GM12878 (cell line): ENCODE measurements around the gene BTK. TPM values are rescaled to one million over a fixed set of nuclear protein-coding genes. Genes with fewer than 3 reads are reported as not detected.
A peak's percentile ranks its signal among the peaks of the same experiment; 100 is the strongest.

Source experiments
- ATAC-seq: fragments of 200-7000 bp; cut with Tn5 transposase; 3 replicates; pipeline ENCODE4 v1.9.1; 2020; ENCODE audit warnings: mild to moderate bottlenecking, moderate library complexity
- BruUV-seq: library from RNA; stranded (reverse); fragments of 400-500 nt; replicated peaks from 2 replicates; lab custom pipeline; 2021; lab: Mats Ljungman, UMichigan
- CTCF ChIA-PET: fragments of 300-600 bp; sonication (Branson Sonifier 250); formaldehyde crosslinking; extraction: SDS; loops from one replicate; lab custom pipeline; 2021; ENCODE audit warnings: inconsistent platforms; lab: Yijun Ruan, JAX
- POLR2A ChIA-PET: fragments of 350-600 bp; formaldehyde crosslinking; extraction: SDS; loops from one replicate; lab custom pipeline; 2021; ENCODE audit warnings: inconsistent platforms; lab: Charles Lee
- RAD21 ChIA-PET: fragments of 300-600 bp; sonication (Branson Sonifier 250); formaldehyde crosslinking; loops from one replicate; lab custom pipeline; 2023; ENCODE audit warnings: antibody characterized with exemption; ENCODE audit not compliant: unreplicated experiment; lab: Charles Lee
- SMC1A ChIA-PET: fragments of 300-600 bp; sonication (Branson Sonifier 250); formaldehyde crosslinking; loops from one replicate; lab custom pipeline; 2023; ENCODE audit not compliant: unreplicated experiment, uncharacterized antibody; lab: Charles Lee
- DNase-seq: peaks from one replicate; pipeline ENCODE4 v3.0.0-alpha.2; 2011; ENCODE audit warnings: low read depth, low spot score
- FAIRE-seq: peaks from 3 replicates; lab custom pipeline; 2011; peaks lifted over from hg19 to GRCh38; lab: Jason Lieb, UNC
- H2AFZ ChIP-seq: 2 replicates; pipeline ENCODE4 v1.6.0; 2011; ENCODE audit warnings: low read depth, low read length, control low read depth; ENCODE audit not compliant: control insufficient read depth
- H3K27ac ChIP-seq: 2 replicates; pipeline ENCODE4 v1.5.1; 2011; ENCODE audit warnings: control low read depth; ENCODE audit not compliant: control insufficient read depth, insufficient read depth
- H3K27me3 ChIP-seq, 2 experiments: replicated peaks in 1 of 2; 2 replicates each; pipeline versions ENCODE4 v1.6.0 to v1.6.1; 2011; ENCODE audit warnings: low read length in 1 of 2; ENCODE audit not compliant: control insufficient read depth in 2 of 2, insufficient read depth in 2 of 2
- H3K36me3 ChIP-seq, 2 experiments: 2 replicates each; pipeline ENCODE4 v1.5.1; 2011; ENCODE audit warnings: low read length in 1 of 2; ENCODE audit not compliant: control insufficient read depth in 2 of 2, insufficient read depth in 2 of 2
- H3K4me1 ChIP-seq: 2 replicates; pipeline ENCODE4 v1.6.1; 2011; ENCODE audit warnings: mild to moderate bottlenecking, low read length, moderate library complexity, mixed read lengths; ENCODE audit not compliant: control insufficient read depth, insufficient read depth
- H3K4me2 ChIP-seq: 2 replicates; pipeline ENCODE4 v1.6.0; 2011; ENCODE audit warnings: control low read depth; ENCODE audit not compliant: control insufficient read depth, insufficient read depth
- H3K4me3 ChIP-seq: fragments of 200-600 bp; sonication (generic); 2 replicates; pipeline ENCODE4 v1.5.1; 2016
- H3K79me2 ChIP-seq: 2 replicates; pipeline ENCODE4 v1.6.0; 2011; ENCODE audit warnings: low read length; ENCODE audit not compliant: control insufficient read depth, insufficient read depth
- H3K9ac ChIP-seq: 2 replicates; pipeline ENCODE4 v1.8.0; 2011; ENCODE audit warnings: low read length, control low read depth, mixed read lengths; ENCODE audit not compliant: control insufficient read depth, insufficient read depth
- H3K9me3 ChIP-seq: replicated peaks from 3 replicates; pipeline ENCODE4 v1.5.1; 2011; ENCODE audit warnings: mild to moderate bottlenecking, low read length; ENCODE audit not compliant: control insufficient read depth, insufficient read depth
- H4K20me1 ChIP-seq: 2 replicates; pipeline ENCODE4 v1.6.0; 2011; ENCODE audit not compliant: control insufficient read depth, insufficient read depth
- CBX3 ChIP-seq: fragments of 200-600 bp; sonication (generic); IDR thresholded peaks from 2 replicates; pipeline ENCODE4 v1.6.1; 2016; ENCODE audit warnings: low read depth, borderline replicate concordance
- MAX ChIP-seq: IDR thresholded peaks from 2 replicates; pipeline ENCODE4 v1.6.1; 2012; ENCODE audit warnings: low read depth, low read length, improper control_type of control experiment
- RCOR1 ChIP-seq: conservative IDR thresholded peaks from 2 replicates; pipeline ENCODE4 v1.6.1; 2012; ENCODE audit warnings: low read depth, low read length, improper control_type of control experiment
- USF1 ChIP-seq: IDR thresholded peaks from 2 replicates; pipeline ENCODE4 v1.6.1; 2011; ENCODE audit warnings: borderline replicate concordance, low read depth, mild to moderate bottlenecking, moderate library complexity, mixed read lengths, low read length; ENCODE audit not compliant: insufficient read depth; ENCODE audit errors: extremely low read length
- WGBS: methylation state at CpG from one replicate; pipeline ENCODE4 v1.1.6; 2016; ENCODE audit warnings: low lambda C conversion rate; ENCODE audit not compliant: insufficient replicate concordance, insufficient coverage; ENCODE audit errors: missing lambda C conversion rate; 5-methylcytosine and 5-hydroxymethylcytosine counted together
- in situ Hi-C: fragments of 300-500 bp; cut with MboI; formaldehyde crosslinking; loops from 9 replicates; pipeline ENCODE4 v1.14.3; 2018; ENCODE audit warnings: mixed read lengths
- intact Hi-C: fragments of 100-400 bp; cut with micrococcal nuclease; formaldehyde crosslinking; loops from one replicate; pipeline ENCODE4 v1.14.2; 2022; ENCODE audit not compliant: unreplicated experiment
- polyA plus RNA-seq, 11 experiments: library from polyadenylated mRNA; depleted of rRNA in 4 of 11; unstranded in 6 of 11; stranded (reverse) in 5 of 11; fragments of >200 nt; fragmentation: Nextera tagmentation in 4 of 11; fragmentation: Illumina TruSeq in 1 of 11; extraction: Ambion mirVana in 4 of 11; extraction: Trizol in 1 of 11; gene quantifications; 1 replicate in 1 of 11; 2 replicates in 10 of 11; pipeline versions ENCODE4 v1.2.1 to v1.2.3, GENCODE V29; 2011 to 2016; ENCODE audit warnings: inconsistent platforms in 2 of 11, missing spikeins in 2 of 11, low read depth in 1 of 11
- total RNA-seq, 4 experiments: library from RNA; depleted of rRNA in 3 of 4; stranded (reverse); fragments of >200 nt in 3 of 4; fragmentation: Illumina TruSeq in 1 of 4; extraction: Trizol in 1 of 4; gene quantifications; 2 replicates each; pipeline versions ENCODE4 v1.2.1 to v1.2.3, GENCODE V29; 2013 to 2021
- TF ChIP-seq, protein P1 (sequence below), 3 experiments: IDR thresholded peaks in 2 of 3; conservative IDR thresholded peaks in 1 of 3; 2 replicates each; pipeline ENCODE4 v1.5.1; 2011; ENCODE audit warnings: low read depth in 3 of 3, low read length in 3 of 3, mild to moderate bottlenecking in 3 of 3, control low read depth in 2 of 3, moderate library complexity in 2 of 3, inconsistent platforms in 1 of 3, mixed read lengths in 1 of 3; ENCODE audit not compliant: control insufficient read depth in 2 of 3, insufficient read depth in 1 of 3; ENCODE audit errors: extremely low read depth in 1 of 3

BTK gene
- total and polyA plus RNA-seq, 10 of the 15 experiments (the other 5 are each of a cell fraction or from before 2014, with no cell fraction given): 24.0 to 154 (median 88.9) TPM

DNA sequence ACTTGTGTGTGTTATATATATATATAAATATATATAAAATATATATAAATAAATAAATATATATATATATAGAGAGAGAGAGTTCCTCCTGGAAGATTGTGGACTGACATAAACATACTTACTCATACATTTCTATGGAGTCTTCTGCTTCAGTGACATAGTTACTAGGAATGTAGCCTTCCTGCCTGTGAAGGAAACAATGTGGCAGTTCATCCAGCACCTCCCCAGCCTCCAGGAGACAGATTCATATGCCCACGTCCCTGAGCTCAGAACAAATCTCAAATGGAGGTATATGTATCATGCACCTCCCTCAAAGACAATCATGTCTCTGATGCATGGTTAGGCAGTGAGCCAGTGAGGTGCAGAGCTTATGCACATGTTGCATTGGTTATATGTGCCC is 26.0 kb downstream of the BTK start (continued):
- TF ChIP-seq RCOR1: no peak
- no peak for TF ChIP-seq USF1
- TF ChIP-seq MAX: no peak

DNA sequence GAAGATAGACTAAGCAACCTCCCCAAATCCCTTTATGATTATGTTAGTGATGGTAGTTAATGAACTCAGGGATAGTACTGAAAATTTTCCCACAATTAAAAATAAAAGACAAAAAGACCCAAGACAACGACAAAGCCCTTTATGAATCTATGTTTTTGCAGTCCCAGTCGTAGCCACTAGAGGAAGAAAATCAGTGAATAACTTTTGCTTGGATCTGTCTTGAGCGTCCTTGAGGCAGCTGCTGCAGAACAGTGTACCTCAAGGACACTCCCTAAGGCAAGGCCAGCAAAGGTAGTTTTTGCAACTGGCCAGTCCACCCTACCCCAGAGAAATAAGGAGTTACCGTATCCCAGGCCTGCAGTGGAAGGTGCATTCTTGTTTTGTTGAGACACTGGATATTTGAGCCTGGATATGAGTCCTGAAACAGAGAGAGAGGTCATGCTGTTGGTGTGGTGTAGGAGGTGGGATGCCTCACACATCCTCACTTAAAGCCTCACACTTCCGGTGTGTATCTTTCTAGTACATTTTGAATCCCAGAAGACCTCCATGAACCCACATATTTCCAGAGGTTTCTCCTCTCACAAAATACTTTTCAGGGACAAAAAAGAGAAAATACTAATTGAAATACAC is 28.7 kb downstream of the BTK start:
- ChIA-PET SMC1A (interaction anchor here (1.2 to 1.9 kb wide), 2 partner anchors 8 to 36 kb away, joined by 4 to 8 read pairs; partner anchors contain the start of gene TIMM8A), RAD21 (interaction anchor here (0.6 kb wide), 1 partner anchor 37 kb away, joined by 4 read pairs; no protein-coding TSS in a partner anchor)

More for the DNA sequence above, 28.7 kb downstream of the BTK start:
- TF ChIP-seq, protein P1, sequence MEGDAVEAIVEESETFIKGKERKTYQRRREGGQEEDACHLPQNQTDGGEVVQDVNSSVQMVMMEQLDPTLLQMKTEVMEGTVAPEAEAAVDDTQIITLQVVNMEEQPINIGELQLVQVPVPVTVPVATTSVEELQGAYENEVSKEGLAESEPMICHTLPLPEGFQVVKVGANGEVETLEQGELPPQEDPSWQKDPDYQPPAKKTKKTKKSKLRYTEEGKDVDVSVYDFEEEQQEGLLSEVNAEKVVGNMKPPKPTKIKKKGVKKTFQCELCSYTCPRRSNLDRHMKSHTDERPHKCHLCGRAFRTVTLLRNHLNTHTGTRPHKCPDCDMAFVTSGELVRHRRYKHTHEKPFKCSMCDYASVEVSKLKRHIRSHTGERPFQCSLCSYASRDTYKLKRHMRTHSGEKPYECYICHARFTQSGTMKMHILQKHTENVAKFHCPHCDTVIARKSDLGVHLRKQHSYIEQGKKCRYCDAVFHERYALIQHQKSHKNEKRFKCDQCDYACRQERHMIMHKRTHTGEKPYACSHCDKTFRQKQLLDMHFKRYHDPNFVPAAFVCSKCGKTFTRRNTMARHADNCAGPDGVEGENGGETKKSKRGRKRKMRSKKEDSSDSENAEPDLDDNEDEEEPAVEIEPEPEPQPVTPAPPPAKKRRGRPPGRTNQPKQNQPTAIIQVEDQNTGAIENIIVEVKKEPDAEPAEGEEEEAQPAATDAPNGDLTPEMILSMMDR (IDR thresholded peaks at IDR 0.05 in 2 of 3, conservative IDR thresholded peaks at IDR 0.05 in 1 of 3; ENCODE audit: control insufficient read depth in 2 of 3, extremely low read depth in 1 of 3, insufficient read depth in 1 of 3, low read depth in 3 of 3, low read length in 3 of 3): peak; percentile 18 to 41 (median 38); a peak in 4 of 6 replicates
- no peak for TF ChIP-seq CBX3
- CTCF ChIA-PET: interaction anchor here (1.7 kb wide), 1 partner anchor 34 kb away, joined by 5 read pairs; the partner anchor contains the start of gene RPL36A
- Histone ChIP-seq H3K9ac (no peak overlapping the region), H3K27me3 (no peaks in the 10 kb centered on the region), H3K36me3 (peaks cover 8 to 21% of the 10 kb centered on the region in 2 experiments), H3K4me1 (no peaks in the 10 kb centered on the region), H3K4me2 (no peak overlapping the region), H3K79me2 (no peaks in the 10 kb centered on the region), H3K27ac (no peak overlapping the region), H2AFZ (no peak overlapping the region), H3K4me3 (no peak overlapping the region), H3K9me3 (no peaks in the 10 kb centered on the region), H4K20me1 (no peaks in the 10 kb centered on the region)
- 50% methylated on average over 5 of the region's 5 CpGs for WGBS
- DNase-seq (no peak), ATAC-seq (peak; percentile 71), FAIRE-seq (no peak)
- in situ Hi-C loops (no loop called here), intact Hi-C loops (no loop called here)
- no TSS peak for BruUV-seq
- POLR2A ChIA-PET: no interaction called here
